ENCODE measurements around the gene PRR36.
"Not testable (repeated sequence)": the region's sequence is repeated elsewhere in the genome, so short reads cannot be mapped to it uniquely, and the experiment has no call there.

The PRR36 gene

DNA sequence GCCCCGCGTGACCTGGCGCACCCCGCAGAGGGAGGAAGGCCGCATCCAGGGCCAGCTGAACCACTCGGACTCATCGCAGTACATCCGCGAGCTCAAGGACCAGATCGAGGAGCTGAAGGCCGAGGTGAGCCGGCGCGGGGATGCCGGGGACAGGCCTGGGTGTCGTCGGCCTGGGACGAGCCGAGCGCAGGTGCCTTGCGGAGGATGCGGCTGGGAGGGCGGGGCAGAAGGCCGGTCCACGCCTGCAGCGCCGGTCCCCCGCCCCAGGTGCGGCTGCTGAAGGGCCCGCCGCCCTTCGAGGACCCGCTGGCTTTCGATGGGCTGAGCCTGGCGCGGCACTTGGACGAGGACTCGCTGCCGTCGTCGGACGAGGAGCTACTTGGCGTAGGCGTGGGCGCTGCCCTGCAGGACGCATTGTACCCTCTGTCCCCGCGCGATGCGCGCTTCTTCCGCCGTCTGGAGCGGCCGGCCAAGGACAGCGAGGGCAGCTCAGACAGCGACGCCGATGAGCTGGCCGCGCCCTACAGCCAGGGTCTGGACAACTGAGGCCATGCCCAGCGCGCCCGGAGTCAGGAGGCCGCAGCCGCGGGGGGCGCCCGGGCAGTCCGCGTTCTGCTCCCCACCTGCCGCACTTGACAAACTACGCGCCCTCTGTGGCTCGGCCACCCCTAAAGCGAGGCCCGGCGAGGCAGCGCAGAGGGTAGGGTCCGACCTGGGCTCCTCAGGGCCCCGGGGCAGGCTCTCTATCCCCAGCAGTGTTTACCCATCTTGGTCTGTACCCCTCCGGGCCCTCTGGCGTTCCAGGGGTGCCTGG, 10.8 kb downstream of the PRR36 start:
- no peak overlapping the region for H3K4me3 ChIP-seq (ENCODE audit: low read depth, low read length)
- no peak for DNase-seq (ENCODE audit: low read depth)

DNA sequence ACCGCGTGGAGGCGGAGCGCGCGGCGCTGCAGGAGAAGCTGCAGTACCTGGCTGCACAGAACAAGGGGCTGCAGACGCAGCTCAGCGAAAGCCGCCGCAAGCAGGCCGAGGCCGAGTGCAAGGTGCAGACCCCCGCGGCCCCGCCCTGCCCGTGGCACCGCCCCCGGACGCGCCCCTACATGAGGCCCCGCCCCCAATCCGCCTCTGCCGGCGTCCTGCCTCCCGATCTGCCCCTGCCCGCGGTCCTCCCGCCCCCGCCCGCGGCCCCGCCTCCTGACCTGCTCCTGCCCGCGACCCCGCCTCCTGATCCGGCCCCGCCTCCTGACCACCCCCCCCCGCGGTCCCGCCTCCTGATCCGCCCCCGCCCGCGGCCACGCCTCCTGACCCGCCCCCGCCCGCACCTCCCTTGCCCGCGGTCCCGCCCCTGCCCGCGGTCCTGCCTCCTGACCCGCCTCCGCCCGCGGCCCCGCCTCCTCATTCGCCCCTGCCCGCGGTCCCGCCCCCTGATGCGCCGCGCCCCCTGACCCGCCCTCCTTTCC, 11.7 kb downstream of the PRR36 start:
- peak overlapping the region; percentile 32 for H3K4me3 ChIP-seq (ENCODE audit: low read depth, low read length)
- no peak for DNase-seq (ENCODE audit: low read depth)

DNA sequence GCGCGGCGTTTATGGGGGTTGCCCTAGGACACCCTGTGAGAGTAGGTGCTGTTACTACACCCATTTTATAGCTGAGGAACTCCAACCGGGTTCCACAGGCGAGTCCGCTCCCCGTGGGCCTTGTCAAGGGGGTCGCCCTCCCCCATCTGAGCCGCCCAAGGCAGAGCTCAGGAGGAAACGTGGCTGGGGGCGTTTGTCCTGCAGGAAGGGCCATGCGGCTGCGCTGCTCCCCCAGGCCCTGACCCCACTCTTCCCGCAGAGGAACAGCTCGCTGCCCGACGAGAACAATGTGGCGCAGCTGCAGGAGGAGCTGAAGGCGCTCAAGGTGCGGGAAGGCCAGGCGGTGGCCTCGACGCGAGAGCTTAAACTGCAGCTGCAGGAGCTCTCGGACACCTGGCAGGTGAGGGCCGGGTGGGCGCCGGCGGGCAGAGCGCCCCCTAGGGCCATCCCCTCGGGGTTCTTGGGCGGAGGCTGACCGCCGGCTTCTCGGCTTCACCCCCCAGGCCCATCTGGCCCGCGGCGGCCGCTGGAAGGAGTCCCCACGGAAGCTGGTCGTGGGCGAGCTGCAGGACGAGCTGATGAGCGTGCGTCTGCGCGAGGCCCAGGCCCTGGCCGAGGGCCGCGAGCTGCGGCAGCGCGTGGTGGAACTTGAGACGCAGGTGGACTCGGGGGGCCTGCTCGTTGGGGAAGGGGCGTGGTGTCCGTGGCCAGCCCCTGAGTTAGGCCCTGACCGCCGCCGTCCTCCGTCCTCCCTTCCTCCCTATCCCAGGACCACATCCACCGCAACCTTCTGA, 12.4 kb downstream of the PRR36 start:
- peak overlapping the region; percentile 32 for H3K4me3 ChIP-seq (ENCODE audit: low read depth, low read length)
- no peak for DNase-seq (ENCODE audit: low read depth)

DNA sequence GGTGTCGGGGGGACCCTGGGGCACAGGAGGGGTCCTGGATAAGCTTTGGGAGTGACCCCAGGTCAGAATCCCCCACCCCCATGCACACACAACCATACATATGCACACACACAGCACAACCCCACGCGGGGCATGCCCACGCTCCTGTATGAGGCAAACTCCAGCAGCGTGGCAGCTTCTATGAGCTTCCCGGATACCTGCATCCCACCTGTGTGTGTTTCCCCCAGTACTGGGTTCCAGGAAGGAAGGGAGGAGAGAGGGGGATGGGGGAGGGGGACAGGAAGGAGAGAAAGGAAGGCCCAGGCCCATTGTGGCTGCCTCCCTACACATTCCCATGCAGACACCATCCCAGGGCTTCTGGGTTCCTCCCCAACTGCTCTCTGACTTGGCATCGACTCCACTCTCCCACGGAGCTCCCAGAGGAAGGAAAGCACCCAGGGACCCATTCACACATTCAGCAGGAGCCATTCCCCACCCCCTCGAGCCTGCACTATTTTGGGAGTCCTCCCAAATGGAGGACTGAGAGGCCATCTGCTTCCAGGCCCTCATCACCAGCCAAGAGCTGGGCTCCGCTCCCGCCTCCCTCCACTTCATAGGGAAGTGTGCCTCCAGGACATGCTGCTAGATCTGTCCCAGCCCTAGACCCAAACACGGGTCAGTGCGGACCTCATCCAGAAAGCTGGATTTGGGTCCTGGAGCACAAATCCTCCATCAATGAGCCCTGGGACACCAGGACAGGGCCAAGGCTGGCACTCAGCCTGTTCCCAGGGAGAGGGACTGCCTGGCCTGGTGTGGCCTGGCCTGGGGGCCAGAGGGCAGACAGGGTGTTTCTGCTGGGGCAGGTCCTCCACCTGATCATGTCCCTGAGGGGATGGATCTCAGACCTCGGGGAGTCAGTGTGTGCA, 13.2 kb downstream of the PRR36 start:
- no peak for DNase-seq (ENCODE audit: low read depth)
- no peak overlapping the region for H3K4me3 ChIP-seq (ENCODE audit: low read depth, low read length)

DNA sequence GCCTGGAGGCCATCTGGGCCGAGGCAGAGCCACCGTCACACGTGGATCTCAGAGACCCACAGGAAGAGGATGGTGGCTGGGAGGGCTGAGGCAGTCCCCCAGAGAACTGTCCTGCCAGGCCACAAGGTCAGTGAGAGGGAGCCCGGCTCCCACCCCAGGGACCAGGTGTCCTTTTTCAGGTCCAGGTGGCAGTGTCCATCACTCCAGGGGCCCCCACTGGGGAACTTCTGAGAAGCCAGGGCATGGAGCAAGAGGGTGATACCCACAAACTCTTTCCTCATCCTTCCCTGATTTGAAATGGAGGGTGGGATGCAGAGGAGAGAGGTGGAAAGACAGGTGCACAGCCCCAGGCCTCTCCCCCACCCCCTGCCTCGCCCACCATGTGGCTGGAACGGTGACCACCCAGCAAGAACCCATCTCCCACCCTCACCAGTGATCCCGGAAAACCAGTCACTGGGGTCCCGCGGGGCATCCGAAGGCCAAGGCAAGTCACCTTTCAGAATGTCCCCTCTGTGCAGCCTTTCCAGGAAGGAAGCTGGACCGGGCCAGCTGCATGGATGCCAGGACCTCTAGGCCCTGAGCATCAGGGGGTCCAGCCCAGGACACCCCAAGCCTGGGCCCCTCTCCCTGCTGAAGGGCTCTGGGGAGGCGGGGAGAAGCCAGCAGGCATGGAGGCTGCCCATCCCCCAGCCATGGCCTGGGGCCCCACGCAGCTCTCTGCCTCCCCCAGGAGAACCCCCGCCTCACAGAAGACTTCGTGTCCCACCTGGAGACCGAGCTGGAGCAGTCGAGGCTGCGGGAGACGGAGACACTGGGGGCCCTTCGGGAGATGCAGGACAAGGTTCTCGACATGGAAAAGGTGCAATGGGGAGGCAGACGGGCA, 14.1 kb downstream of the PRR36 start:
- H3K4me3 ChIP-seq (ENCODE audit: low read depth, low read length): no peak overlapping the region
- no peak for DNase-seq (ENCODE audit: low read depth)

DNA sequence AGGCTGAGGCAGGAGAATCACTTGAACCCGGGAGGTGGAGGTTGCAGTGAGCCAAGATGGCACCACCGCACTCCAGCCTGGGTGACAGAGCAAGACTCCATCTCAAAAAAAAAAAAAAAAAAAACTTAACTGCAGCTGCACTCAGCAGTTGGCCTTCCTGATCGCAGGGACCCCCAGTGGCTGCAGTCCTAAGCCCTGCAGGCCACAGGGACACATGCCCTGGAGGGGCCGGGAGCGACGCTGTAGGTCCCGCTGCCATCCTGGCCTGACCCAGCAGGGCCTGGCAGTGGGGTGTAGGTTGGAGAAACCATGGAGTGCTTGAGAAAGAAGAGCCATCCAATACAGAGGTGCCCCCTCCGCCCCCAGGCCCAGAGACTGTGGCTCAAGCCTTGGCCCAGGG, 15.1 kb downstream of the PRR36 start:
- not testable (repeated sequence) for H3K4me3 ChIP-seq (ENCODE audit: low read depth, low read length); DNase-seq (ENCODE audit: low read depth)

DNA sequence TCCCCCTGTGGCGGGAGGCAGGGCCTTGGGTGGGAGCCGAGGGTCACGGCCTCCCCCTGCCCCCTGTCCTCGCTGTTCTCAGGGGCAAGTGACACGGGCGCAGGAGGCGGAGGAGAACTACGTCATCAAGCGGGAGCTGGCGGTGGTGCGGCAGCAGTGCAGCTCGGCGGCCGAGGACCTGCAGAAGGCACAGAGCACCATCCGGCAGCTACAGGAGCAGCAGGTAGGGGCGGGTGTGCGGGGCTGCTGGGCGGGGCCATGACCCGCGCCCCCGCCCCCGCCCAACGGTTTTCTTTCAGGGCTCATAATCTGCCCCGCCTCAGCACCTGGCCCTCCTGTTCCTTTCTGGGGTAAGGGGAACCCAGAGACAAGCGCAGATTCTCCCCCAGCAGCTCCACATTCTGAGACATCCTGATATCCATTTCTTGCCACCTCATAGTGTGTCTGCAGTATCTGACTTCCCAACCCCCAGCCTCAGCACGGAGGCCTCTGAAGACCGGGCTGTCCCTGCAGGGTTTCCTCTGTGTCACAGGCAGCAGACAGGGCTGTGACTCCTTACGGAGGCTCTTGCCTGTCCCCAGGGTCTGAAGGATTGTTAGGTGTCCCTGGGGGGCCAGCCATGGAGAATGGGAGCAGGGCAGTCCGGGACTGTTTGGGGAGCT, 15.9 kb downstream of the PRR36 start:
- H3K4me3 ChIP-seq (ENCODE audit: low read depth, low read length): no peak overlapping the region
- no peak for DNase-seq (ENCODE audit: low read depth)

DNA sequence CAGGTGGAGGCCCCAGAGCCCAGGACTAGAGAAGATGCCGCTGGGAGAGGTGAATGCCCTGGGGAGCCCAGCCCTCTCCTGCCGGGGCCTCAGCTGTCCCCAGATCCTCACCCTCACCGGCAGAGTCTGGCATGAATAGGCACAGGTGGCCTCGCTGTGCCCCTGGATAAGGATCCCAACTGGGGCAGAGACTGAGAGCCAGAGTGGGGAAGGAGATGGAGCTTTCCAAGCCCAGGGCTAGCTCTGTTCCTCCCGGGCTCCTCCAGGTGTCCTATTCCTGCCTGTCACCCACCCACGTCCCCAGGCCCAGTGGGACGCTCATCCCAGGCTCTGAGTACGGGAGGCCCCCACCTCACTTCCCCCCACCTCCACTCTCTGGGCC, 16.5 kb downstream of the PRR36 start:
- DNase-seq (ENCODE audit: low read depth): no peak
- no peak overlapping the region for H3K4me3 ChIP-seq (ENCODE audit: low read depth, low read length)

DNA sequence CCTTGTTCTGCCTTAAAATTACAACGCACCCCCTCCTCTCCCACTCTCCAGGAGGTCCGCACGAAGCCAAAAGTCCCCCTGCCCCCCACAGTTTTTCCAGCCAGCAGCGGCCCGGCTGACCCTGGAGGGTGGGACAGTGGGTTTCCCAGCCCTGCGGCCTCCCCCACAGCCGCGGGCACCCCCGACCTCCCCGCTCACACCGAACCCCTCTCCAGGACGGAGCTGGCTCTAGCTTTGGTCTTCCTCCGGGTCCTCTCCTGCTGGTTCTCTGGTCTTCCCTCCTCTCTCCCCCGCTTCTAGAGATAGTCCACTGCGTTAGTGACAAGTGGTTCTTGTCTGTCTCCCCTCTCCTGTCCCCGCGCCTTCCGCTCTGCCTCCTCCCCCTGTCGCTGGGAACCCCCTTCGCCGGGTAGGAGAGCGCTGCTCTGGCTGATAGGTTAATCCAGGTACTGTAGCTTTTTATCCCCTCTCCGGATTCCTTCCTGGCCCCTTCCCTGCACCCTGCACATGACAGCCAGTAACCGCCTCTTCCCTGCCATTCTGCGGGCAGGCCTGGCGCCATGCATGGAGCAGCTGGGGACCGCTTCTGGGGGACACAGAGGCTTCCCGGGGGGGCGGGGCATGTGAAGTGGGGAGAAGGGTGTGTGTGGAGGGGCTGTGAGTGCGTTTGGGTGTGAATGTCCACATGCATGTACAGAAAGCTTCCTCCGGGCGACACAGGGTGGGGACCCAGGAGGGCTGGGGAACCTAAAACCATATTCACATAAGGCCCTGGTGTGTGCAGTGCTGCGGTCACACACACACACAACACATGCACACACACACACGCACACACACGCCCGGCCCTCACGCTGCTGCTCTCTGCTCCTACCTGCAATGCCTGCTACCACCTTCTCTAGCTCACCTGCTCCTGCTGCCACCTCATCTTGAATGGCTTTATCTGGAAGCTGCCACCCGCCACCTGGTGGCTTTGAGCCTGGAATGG, 17.2 kb downstream of the PRR36 start:
- no peak overlapping the region for H3K4me3 ChIP-seq (ENCODE audit: low read depth, low read length)
- no peak for DNase-seq (ENCODE audit: low read depth)

DNA sequence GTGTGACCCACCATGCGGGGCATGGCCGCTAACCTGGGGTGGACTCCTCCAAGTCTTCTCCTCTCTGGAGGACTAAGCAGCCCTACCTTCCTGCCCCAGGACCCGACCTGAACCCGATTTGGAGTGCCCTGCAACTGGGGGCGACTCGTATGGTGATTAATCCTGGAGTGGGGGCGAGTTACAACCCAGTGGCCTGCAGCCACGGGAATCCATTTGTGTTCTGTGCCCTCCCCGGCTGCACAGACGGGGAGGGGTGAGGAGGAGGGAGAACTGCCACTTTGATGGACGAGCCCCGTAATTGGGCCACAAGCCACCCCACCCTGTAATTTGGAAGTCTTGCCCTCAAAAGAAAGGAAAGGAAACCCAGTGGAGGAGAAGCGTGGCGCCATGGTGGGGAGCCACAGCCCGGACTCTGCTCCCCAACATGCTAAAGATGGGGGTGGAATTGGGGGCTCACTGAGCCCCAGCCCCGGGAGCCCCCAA, 18.0 kb downstream of the PRR36 start:
- no peak overlapping the region for H3K4me3 ChIP-seq (ENCODE audit: low read depth, low read length)
- DNase-seq (ENCODE audit: low read depth): no peak

DNA sequence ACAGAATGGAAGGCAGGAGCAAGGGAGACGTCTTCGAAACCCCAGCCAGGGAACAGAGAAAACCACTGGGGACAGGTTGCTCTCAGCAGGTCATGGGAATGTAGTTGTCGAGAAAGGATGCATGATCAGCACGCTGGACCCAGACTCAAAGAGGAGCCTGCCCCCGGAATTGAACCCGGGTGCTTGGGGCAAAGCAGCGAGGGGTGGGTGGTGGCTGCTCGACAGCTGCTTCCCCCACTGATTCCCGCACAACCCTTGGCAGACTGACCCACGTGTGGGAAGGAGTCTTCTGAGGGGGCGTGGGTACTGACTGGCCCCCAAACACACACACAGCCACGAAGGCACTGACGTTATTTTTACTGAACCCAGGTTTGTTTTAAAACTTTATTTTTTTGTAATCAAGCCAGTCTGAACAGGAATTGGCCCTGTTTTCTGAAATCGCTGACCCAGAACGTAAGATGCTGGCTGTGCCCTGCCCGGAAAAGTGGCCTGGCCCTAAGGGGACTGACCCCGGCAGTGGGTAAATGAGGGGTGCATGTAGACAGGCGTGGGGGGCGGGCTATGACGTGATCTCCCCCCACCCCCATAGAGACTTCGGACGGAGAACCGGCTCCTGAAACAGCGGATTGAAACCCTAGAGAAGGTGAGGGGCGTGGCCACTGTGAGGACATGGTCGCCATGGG, 18.6 kb downstream of the PRR36 start:
- no peak overlapping the region for H3K4me3 ChIP-seq (ENCODE audit: low read depth, low read length)
- no peak for DNase-seq (ENCODE audit: low read depth)

DNA sequence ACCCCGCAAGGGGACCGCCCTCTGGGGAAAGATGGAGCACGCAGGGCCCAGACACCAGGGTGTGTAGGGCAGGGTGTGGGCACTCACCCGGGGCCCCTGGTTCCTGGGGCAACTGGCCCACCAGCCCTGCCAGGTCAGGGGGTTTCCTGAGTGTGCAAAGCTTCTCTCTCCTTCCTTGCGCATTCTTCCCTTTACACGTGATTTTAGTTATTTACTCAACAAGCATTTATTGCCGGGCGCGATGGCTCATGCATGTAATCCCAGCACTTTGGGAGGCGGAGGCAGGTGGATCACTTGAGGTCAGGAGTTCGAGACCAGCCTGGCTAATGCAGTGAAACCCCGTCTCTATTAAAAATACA, 20.4 kb downstream of the PRR36 start:
- no peak overlapping the region for H3K4me3 ChIP-seq (ENCODE audit: low read depth, low read length)

DNA sequence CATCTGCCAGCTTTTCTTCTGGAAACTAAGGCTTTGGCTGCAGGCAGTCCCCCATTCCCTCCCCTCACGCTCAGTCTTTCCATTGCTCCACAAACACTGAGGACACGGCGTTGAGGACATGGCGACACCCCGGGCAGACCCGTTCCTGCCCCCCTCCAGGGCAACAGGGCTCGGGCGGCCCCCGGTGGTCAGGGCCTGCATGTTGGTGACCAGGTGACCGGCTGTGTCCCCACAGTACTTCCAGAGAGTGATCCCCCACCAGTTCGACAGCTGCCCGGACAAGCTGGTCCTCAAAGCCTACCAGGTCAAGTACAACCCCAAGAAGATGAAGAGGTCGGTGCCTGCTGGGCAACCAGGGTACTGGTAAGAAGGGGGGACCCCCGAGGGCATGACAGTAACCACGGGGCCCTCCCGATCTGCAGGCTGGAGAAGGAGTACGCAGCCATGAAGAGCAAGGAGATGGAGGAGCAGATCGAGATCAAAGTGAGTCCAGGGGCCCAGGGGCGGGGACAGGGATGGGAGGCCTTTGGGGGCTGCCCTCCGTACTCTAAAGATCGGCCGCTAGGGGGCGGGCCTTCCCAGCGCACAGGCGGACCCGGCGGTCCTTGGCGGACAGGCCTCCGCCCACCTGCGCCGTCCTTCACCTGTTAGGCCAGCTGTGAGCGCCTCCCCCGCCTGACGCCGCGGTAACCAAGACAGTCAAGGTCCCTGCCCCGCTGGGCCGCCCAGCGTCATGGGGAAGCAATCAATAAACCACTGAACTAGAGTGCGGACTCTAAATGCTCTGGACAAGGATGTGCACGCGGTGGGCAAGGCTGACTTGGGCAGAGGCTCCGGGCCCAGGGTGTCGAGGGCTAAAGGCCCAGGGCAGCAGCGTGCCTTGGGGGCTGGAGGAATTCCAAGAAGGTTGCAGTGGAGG, 21.1 kb downstream of the PRR36 start:
- H3K4me3 ChIP-seq (ENCODE audit: low read depth, low read length): no peak overlapping the region
- no peak for DNase-seq (ENCODE audit: low read depth)

More for the DNA sequence above, 20.4 kb downstream of the PRR36 start:
- no peak for DNase-seq (ENCODE audit: low read depth)

DNA sequence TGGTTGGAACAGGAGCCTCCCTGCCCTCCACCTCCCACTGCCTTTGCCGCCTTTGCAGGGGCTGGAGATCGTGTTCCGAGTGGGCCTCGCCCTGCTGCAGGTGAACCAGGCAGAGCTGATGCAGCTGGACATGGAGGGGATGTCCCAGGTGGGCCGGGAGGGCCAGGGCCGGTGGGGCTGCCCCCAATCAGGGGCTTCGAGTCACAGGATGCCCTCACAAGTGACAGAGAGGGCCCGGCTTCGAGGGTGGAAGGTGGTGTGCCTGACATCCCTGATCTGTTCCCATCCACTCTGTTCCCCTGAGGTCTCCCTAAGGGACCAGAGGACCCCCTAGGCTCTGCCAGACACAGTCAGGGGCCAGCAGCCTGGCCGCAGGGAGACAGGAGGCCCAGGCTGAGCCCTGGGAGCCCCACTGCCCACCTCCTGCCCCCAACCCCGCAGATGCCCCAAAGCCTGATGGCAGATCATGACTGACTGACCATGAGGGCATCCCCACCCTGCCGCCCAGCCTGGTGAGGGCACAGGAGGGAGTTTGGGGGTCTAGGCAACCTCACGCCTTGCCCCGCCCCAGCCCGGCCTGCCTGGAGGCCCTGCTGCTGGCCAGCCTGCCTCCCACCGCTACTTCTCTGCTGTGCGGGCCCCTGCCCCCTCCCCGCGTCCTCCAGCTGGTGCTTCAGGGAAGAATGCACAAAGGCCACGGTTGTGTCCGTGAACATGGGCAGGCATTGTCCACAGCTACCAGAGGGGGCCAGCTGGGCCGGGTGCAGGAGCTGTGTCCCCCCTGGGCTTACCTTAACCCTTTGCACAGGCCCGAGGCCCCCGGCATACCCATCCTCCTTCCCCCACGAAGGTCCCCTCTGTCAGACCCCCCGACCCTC, 22.3 kb downstream of the PRR36 start:
- DNase-seq (ENCODE audit: low read depth): no peak
- H3K4me3 ChIP-seq (ENCODE audit: low read depth, low read length): no peak overlapping the region
